Ramos (cell line): ENCODE results near the gene PHC2.

ENCODE experiments used
- in situ Hi-C: fragments of 300-500 bp; cut with MboI; formaldehyde crosslinking; loops from one replicate; pipeline ENCODE4 v1.14.3; 2022; ENCODE audit warnings: low sequenced_read_pairs; ENCODE audit not compliant: unreplicated experiment

Gene PHC2

DNA sequence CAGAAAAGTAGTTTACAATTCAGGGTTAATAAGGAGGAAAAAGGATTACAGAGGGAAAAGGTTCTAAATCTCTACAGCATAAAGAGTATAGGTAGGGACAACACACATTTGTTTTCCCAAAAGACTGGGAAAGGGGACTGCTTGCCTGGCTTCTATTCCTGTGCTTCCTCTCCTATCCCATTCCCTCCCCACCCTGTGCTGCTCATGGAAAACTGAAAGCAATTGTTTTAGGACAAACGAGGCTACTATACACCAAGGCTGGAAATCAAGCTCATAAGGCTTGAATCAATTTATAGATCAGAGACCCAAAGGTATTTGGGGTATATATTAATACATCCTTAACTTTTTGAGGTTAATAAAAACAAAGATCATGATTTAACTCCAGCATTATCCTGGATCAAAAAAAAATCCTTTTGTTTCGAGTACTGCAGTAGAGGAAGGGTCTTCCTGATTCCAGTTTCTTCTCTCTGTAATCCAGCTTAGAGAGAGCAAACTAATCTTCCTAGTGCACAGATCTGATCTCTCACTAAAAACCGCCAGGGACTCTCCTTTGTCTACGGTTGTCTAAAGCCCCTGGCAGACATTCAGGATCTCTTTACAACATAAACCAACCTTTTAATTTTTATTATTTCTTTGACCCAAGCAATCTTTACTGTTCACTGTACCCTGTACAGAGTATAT is 72.6 kb downstream of the PHC2 start:
- in situ Hi-C loops: no loop called here

DNA sequence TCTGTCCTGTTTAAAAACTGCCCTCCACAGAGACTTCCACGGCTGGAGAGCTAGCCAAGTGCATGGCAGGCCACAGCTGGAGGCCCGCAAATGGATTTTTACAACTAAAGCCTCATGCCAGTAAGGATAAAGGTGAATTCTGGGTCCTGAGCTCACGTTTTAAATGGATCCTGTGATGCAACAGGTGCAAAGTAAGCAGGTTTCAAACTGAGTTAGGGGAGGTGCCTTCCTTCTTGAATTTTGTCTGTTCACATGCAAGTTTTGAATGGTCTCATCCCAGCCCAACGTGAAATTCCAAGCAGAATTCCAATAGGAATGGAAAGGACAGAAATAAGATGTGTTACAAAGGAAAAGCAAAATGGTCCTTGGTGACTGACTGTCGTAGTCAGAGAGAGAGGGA is 73.8 kb downstream of the PHC2 start:
- in situ Hi-C loops: no loop called here

- in situ Hi-C loops: no loop called here
These were observed 76.1 kb downstream of the PHC2 start for GRCh38 chr1:33354707-33355316.

GRCh38 chr1:33353531-33353930 is 77.4 kb downstream of the PHC2 start:
- in situ Hi-C loops: no loop called here

DNA sequence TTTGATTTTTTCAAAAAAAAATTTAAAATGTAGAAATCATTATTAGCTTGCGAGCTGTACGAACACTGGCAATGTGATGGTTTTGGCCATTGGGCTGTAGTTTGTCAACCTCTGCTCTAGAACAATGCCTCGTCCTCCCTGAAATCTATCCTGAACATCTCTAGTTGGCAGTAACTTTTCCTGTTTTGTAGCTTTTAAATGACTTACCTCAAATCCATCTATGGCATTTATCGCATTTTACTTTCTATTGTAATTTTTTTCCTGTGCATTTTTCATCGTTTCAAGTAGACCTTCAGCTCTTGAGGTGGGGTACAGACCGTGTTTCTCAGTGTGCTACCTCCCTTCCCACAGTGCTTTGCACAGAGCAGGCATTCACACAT is 79.6 kb downstream of the PHC2 start:
- in situ Hi-C loops: no loop called here

DNA sequence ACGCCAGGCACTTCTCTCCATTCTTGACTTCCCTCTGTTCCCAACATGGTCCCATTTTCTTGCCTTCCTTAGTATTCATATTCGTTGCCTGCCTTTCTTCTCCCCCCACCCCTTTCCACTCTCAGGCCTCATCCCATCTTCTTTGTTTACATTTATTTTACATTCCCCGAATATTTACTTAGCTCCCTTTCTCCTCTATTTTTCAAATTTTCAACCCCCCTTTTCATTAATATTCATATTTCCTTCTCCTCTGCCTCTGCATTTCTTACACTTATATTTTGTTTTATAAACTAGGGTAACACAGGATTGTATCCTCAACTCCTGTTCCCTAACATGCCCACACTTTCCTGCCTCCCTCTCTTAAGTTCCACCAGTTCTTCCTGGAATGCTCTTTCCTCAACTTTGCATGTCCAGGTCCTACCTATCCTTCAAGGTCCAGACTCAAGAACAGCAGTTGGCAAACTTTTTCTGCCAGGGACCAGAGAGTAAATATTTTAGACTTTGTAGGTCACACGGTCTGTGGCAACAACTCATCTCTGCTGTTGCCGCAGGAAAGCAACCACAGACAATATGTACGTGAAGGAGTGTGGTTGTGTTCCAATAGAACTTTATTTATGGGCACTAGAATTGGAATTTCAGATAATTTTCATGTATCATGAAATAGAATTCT is 80.1 kb downstream of the PHC2 start:
- in situ Hi-C loops: no loop called here

DNA sequence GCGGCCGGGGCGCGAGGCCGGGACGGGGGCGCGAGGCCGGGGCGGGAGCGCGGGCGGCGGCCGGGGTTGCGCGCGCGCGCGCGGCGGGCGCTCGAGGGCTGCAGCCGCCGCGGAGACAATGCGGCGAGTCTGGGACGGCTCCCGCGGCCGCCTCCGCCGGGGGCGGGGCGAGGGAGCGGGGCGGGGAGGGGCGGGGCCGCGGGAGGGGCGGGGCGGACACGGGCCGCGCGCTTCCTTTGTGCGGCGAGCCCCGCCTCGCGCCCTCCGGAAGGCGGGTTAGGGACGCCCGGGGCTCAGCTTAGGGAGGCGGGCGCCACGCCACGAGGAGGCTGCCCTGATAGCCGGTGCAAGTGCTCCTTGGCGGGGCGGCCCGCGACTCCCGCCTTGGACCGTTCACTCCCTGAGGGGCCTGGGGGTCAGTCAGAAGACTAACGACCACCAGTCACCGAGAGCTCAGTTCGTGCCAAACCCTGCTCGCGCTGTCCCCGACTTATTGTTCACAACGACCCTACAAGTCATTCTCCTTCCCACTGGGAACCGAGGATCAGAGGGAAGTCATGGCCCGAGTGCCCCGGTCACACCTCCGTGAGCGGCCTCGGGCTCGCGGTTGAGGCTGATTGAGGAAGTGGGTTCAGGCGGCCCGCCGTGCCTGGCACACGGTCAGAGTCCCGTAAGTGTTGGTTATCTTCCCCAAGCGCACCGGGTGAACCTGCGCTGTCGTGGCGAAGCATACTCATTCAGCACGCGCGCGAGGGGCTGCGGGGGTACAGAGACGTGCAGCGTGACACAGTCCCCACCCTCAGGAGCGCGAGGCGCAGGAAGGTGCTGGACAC is 80.9 kb downstream of the PHC2 start:
- in situ Hi-C loops: no loop called here

- in situ Hi-C loops: no loop called here
These were observed 81.7 kb downstream of the PHC2 start for GRCh38 chr1:33349081-33349759.

- in situ Hi-C loops: no loop called here
These were observed 82.2 kb downstream of the PHC2 start for GRCh38 chr1:33348676-33349080.

- in situ Hi-C loops: no loop called here
These were observed 82.7 kb downstream of the PHC2 start for GRCh38 chr1:33348194-33348593.

DNA sequence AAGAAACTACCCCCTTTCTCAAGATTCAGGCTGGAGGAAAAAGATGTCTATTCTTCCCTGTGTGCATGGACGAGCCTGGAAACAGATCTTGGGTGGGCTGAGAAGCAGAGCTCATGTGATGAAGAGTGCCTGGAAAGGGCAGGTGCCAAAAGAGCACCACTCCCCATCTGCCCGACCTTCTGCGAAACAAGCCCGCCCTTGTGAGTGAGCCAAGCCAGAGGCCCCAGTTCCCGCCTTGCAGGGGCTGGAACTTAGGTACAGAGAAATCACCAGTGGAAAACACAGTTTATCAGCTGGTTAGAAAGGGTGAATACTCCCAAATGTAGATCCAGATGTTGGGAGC is 83.3 kb downstream of the PHC2 start:
- in situ Hi-C loops: no loop called here

DNA sequence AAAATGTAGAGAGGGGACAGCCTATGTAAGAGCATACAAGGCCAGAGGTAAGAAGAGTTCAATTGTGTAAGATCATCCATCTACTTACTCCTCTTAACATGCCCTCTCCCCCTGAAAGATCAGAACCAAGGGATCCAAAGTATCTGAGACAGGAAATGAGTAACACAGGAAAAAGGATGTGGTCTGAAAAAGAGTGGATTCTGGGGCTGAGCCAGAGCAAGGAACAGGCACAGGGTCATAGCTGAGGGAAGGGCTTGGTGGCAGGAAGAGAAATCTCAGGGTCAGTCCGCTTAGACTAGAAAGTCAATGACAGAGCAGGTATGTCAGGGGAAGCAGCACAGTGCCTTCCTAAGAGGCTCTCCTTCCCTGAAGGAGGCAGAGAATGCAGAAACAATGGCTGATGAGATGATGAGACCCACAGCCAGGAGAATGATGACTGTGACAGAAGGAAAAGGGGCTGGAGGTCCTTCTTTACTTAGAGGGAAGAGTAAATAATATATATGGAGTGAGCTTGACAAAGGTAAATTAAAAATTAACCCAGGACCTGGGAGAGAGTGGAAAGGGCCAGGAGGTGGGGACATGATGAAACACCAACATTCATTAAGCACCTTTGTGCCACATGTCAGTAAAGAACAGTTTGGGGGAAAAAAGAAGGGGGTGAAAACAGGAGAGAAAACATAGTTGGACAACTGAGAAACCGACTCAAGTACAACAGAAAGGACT is 83.8 kb downstream of the PHC2 start:
- in situ Hi-C loops: no loop called here

GRCh38 chr1:33346533-33346926 is 84.4 kb downstream of the PHC2 start:
- in situ Hi-C loops: no loop called here

DNA sequence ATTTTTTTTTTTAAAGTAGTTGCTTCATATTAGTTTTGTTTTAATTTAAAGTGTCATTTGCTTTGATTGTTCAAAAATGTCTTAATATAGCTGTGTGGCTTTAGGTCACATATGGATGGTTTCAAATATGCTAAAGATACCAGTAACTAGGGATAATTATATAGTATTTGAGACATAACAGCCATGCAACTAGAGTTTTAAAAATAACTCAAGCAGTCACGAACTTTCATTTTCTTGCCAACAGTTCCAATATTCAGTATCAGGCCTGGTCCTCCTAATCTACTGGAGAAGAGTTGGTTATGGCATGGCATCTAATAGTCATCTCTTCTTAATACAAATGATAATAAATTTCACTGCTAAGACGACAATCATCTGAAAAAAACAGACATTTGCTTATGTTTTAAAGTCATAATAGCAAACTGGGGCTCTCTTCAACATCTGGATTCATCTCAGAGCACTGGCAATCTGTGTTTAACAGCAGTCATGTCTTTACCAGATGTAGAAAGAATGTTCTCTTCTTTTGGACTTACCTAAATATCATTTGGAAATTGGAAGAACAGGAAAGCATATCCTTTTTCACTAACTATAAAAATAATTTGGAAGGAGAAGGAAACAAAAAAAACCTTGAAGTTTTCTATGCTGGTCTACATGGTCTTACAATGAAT is 85.9 kb downstream of the PHC2 start:
- in situ Hi-C loops: no loop called here

DNA sequence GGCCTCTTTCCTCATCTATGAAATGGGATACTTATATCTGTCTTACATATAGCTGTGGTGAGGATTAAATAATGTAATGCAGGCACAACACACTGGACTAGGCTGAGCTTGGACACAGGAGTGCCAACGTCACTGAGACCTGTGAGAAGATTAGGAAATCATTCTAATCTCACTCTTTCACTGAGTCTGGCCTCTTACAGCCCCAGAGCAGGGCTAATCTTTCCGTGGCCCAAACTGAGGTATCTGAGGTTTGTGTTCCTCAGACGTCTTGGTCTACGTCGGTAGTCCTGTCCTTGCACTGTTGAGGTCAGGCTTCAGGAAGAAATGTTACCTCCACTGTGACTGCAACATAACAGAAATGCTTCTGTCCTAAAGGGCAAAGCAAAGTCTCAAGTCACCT is 87.4 kb downstream of the PHC2 start:
- in situ Hi-C loops: no loop called here

DNA sequence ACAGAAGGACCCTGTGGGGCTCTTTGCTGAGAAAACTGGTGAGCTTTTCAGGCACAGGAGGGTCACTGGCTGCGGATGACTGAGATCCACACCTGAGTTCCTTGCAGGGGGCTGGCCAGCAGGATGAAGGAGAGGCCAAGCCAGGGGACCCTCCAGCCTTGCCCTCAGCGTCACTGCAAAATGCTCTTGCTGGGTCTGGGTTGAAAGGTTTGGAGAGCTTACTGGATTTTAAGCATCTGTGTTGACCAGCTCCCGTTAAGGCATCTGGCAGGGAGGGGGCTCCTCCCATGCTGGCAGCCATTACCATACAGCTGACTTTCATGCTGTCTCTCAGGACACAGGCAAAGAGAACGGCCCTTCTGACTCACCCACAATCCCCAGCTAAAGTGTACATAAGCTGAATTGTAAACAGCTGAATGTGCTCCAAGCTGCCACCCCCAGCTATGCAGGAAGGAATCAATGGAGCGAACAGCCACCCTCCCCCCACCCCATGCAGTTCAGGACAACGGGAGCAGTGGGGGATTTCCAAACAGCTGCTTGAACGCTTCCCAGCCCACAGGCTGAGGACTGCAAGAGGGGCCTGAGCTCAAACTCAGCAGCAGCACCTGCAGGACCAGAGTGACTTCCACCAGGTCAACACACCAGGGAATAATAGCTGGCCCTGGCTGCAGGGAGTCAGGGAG is 88.7 kb downstream of the PHC2 start:
- in situ Hi-C loops: no loop called here

GRCh38 chr1:33341190-33341589 is 89.7 kb downstream of the PHC2 start:
- in situ Hi-C loops: no loop called here

- in situ Hi-C loops: no loop called here
These were observed 91.5 kb downstream of the PHC2 start for GRCh38 chr1:33339413-33339812.
